AG04450 (cell line): ENCODE results near the gene RNF14. TPM values are rescaled to one million over a fixed set of nuclear protein-coding genes. Genes with fewer than 3 reads are reported as not detected.

Experiments used
- CTCF ChIA-PET: fragments of 300-600, 350-600 bp; formaldehyde crosslinking; extraction: SDS; loops from one replicate; lab custom pipeline; 2022; ENCODE audit warnings: antibody characterized with exemption, inconsistent platforms; lab: Charles Lee
- POLR2A ChIA-PET: fragments of 350-600 bp; formaldehyde crosslinking; extraction: SDS; loops from one replicate; lab custom pipeline; 2021; ENCODE audit warnings: antibody characterized with exemption, inconsistent platforms; lab: Yijun Ruan, JAX
- DNase-seq: peaks from one replicate; pipeline ENCODE4 v3.0.0-alpha.2; 2011; ENCODE audit warnings: low read depth, low spot score
- H3K27ac ChIP-seq: one replicate; pipeline ENCODE4 v1.5.1; 2012; ENCODE audit warnings: low read depth, low read length, control low read depth
- H3K27me3 ChIP-seq: one replicate; pipeline ENCODE4 v1.6.0; 2012; ENCODE audit warnings: low read length; ENCODE audit not compliant: control insufficient read depth, insufficient read depth
- H3K4me3 ChIP-seq: 2 replicates; pipeline ENCODE4 v1.5.1; 2011; ENCODE audit warnings: mild to moderate bottlenecking, low read depth, low read length, control low read depth
- H3K9me3 ChIP-seq: 2 replicates; pipeline ENCODE4 v1.5.1; 2012; ENCODE audit warnings: low read length; ENCODE audit not compliant: control insufficient read depth, insufficient read depth
- polyA plus RNA-seq: library from polyadenylated mRNA; depleted of rRNA; stranded (reverse); fragments of >200 nt; gene quantifications from 2 replicates; pipeline ENCODE4 v1.2.3, GENCODE V29; 2011
- TF ChIP-seq, protein P1 (sequence below): IDR thresholded peaks from 2 replicates; pipeline ENCODE4 v1.5.1; 2011; ENCODE audit warnings: low read depth, low read length, control low read depth, inconsistent platforms

The RNF14 gene
- polyA plus RNA-seq, 1 experiment, result 38.1 TPM

DNA sequence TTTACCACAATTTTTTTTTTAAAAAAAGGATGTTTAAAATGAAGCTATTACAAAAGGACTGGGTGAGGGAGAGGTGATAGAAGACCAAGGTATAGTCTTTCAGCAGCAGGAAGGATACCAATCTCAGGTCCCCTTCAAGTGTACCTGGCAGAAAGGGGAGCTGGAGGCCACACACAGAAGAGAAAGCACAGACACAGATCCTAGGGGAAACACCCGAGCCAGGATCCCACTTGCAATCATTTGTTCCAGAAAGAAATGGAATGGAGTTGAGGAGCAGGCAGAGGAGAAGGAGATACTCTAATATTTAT, 38.3 kb downstream of the RNF14 start:
- H3K27me3 ChIP-seq, result no peaks in the 10 kb centered on the region
- no peaks in the 10 kb centered on the region for H3K9me3 ChIP-seq
- no peak overlapping the region for H3K27ac ChIP-seq
- no peak for DNase-seq
- CTCF ChIA-PET, result interaction anchor here (7.4 kb wide), 1 partner anchor 137 kb away, joined by 84 read pairs; no protein-coding TSS in a partner anchor
- POLR2A ChIA-PET, result no interaction called here
- TF ChIP-seq, protein P1, sequence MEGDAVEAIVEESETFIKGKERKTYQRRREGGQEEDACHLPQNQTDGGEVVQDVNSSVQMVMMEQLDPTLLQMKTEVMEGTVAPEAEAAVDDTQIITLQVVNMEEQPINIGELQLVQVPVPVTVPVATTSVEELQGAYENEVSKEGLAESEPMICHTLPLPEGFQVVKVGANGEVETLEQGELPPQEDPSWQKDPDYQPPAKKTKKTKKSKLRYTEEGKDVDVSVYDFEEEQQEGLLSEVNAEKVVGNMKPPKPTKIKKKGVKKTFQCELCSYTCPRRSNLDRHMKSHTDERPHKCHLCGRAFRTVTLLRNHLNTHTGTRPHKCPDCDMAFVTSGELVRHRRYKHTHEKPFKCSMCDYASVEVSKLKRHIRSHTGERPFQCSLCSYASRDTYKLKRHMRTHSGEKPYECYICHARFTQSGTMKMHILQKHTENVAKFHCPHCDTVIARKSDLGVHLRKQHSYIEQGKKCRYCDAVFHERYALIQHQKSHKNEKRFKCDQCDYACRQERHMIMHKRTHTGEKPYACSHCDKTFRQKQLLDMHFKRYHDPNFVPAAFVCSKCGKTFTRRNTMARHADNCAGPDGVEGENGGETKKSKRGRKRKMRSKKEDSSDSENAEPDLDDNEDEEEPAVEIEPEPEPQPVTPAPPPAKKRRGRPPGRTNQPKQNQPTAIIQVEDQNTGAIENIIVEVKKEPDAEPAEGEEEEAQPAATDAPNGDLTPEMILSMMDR, result no peak
- no peak overlapping the region for H3K4me3 ChIP-seq

DNA sequence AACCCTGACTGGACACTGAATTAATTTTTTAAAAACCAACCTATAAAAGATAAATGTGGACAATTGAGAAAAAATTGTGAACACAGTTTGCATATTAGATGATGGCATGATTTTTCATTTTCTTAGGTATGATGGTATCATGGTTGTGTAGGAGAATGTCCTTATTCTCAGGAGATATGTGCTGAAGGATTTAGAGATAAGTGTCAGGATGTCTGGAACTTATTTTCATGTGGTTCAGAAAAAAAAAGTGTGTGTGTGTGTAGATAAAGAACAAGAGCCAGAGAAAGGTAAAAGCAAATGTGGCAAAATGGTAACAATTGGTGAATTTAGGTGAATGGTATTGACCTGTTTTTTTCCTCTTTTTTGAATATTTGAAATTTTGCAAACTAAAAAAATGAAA, 39.9 kb downstream of the RNF14 start:
- POLR2A ChIA-PET, result no interaction called here
- TF ChIP-seq, protein P1, result no peak
- no peaks in the 10 kb centered on the region for H3K27me3 ChIP-seq
- no peak overlapping the region for H3K4me3 ChIP-seq
- no peaks in the 10 kb centered on the region for H3K9me3 ChIP-seq
- DNase-seq, result no peak
- CTCF ChIA-PET, result interaction anchor here (0.6 to 7.4 kb wide), 3 partner anchors 9 to 136 kb away, joined by 3 to 84 read pairs (median 3); no protein-coding TSS in a partner anchor
- no peak overlapping the region for H3K27ac ChIP-seq

DNA sequence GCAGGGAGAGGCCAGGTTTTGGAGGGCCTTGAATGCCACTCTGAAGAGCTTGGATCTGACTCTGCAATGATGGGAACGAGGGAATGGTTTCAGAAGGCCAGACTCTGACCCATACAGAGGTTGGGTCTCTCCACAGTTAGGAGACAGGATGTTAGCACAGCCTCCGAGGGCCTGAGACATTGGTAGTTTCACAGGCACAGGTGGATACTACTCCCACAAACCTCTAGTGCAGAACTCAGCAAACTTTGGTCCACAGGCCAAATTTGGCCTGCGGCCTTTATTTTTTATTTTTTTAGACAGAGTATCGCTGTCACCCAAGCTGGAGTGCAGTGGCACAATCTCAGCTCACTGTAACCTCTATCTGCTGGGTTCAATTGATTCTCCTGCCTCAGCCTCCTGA, 41.0 kb downstream of the RNF14 start:
- Histone ChIP-seq H3K27me3 (no peaks in the 10 kb centered on the region), H3K27ac (no peak overlapping the region), H3K4me3 (no peak overlapping the region), H3K9me3 (no peaks in the 10 kb centered on the region)
- CTCF ChIA-PET, result interaction anchor here (0.6 to 7.4 kb wide), 5 partner anchors 10 to 177 kb away, joined by 3 to 84 read pairs (median 7); no protein-coding TSS in a partner anchor
- TF ChIP-seq, protein P1, result no peak
- no peak for DNase-seq
- POLR2A ChIA-PET, result no interaction called here

- no peak overlapping the region for H3K27ac ChIP-seq
- TF ChIP-seq, protein P1, result no peak
- peak overlapping the region; percentile 93 for H3K4me3 ChIP-seq
- DNase-seq, result no peak
- ChIA-PET POLR2A (interaction anchor here (0.5 to 2.2 kb wide), 4 partner anchors 13 to 256 kb away, joined by 3 to 8 read pairs (median 4); no protein-coding TSS in a partner anchor), CTCF (interaction anchor here (0.7 to 7.4 kb wide), 20 partner anchors 9 to 537 kb away, joined by 3 to 84 read pairs (median 4); no protein-coding TSS in a partner anchor)
- no peaks in the 10 kb centered on the region for H3K27me3 ChIP-seq
- no peaks in the 10 kb centered on the region for H3K9me3 ChIP-seq
Measured at GRCh38 chr5:142011572-142012185, 42.8 kb downstream of the RNF14 start.

- Histone ChIP-seq H3K27me3 (no peaks in the 10 kb centered on the region), H3K27ac (peak overlapping the region; percentile 39), H3K9me3 (no peaks in the 10 kb centered on the region), H3K4me3 (peak overlapping the region; percentile 93)
- ChIA-PET CTCF (interaction anchor here (0.7 to 7.4 kb wide), 22 partner anchors 8 to 536 kb away, joined by 3 to 84 read pairs (median 4); no protein-coding TSS in a partner anchor), POLR2A (interaction anchor here (0.7 to 2.2 kb wide), 4 partner anchors 13 to 320 kb away, joined by 3 to 4 read pairs (median 3); no protein-coding TSS in a partner anchor)
- DNase-seq, result no peak
- TF ChIP-seq, protein P1, result peak; percentile 49
Measured at GRCh38 chr5:142012186-142012785, 43.4 kb downstream of the RNF14 start.
